ENCODE results near the gene PAK1IP1.
"Not testable (repeated sequence)": the region's sequence is repeated elsewhere in the genome, so short reads cannot be mapped to it uniquely, and the experiment has no call there.

The PAK1IP1 gene, protein sequence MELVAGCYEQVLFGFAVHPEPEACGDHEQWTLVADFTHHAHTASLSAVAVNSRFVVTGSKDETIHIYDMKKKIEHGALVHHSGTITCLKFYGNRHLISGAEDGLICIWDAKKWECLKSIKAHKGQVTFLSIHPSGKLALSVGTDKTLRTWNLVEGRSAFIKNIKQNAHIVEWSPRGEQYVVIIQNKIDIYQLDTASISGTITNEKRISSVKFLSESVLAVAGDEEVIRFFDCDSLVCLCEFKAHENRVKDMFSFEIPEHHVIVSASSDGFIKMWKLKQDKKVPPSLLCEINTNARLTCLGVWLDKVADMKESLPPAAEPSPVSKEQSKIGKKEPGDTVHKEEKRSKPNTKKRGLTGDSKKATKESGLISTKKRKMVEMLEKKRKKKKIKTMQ

GRCh38 chr6:10694302-10695085 lies at the start of gene PAK1IP1, which contains the start of gene C6orf52:
TSS of gene PAK1IP1 (plus strand) at chr6:10694972. CDS start at chr6:10694986, 14 bp downstream.
TSS of gene C6orf52 (minus strand) at chr6:10694616. CDS start at chr6:10687550, 7,066 bp downstream.
- DNase-seq (ENCODE audit: low read depth): peak; percentile 88

GRCh38 chr6:10655508-10656055 lies 39.2 kb upstream of the PAK1IP1 start:
- DNase-seq (ENCODE audit: low read depth): no peak

DNA sequence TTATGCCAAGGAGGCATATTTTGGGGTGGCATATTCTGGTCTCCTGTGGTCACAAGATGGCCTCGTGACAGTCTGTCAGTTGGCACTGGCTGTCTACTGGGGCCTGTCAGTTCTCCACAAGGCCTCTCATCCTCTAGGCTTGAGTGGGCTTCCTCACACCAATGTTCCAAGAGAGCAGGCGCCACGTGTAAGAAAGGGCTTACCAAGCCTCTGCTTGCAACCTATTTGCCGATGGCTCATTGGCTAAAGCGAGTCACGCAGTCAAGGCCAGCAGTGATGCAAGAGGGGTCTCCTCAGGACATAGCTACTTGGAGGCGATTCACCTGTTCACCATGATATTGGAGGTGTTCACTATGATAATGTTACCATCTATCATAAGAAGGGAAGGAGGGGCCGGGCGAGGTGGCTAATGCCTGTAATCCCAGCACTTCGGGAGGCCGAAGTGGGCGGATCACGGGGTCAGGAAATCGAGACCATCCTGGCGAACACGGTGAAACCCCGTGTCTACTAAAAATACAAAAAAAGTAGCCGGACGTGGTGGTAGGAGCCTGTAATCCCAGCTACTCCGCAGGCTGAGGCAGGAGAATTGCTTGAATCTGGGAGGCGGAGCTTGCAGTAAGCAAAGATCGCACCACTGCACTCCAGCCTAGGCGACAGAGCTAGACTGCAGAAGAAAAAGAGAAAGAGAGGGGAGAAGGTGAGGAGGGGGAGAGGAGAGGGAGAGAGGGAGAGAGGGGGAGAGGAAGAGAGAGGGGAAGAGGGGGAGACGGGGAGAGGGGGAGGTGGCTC lies 35.7 kb upstream of the PAK1IP1 start:
- no peak for DNase-seq (ENCODE audit: low read depth)

GRCh38 chr6:10659699-10660348 lies 34.9 kb upstream of the PAK1IP1 start:
- no peak for DNase-seq (ENCODE audit: low read depth)

- not testable (repeated sequence) for DNase-seq (ENCODE audit: low read depth)
Observed at GRCh38 chr6:10660431-10661191, 34.2 kb upstream of the PAK1IP1 start.

DNA sequence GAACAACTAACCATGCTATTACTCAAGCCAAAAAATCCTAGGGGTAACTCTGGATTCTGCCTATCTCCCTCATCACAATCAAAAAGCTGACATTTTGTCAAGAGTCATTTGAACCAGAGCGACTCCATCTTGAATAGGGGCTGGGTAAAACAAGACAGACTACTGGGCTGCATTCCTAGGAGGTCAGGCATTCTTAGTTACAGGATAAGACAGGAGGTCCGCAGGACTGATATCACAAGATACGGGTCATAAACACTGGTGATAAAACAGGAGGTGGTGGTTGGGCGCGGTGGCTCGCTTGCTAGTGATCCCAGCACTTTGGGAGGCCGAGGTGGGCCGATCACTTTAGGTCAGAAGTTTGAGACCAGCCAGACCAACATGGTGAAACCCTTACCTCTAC lies 32.6 kb upstream of the PAK1IP1 start:
- no peak for DNase-seq (ENCODE audit: low read depth)

GRCh38 chr6:10662742-10663141 lies 32.0 kb upstream of the PAK1IP1 start:
- no peak for DNase-seq (ENCODE audit: low read depth)

DNA sequence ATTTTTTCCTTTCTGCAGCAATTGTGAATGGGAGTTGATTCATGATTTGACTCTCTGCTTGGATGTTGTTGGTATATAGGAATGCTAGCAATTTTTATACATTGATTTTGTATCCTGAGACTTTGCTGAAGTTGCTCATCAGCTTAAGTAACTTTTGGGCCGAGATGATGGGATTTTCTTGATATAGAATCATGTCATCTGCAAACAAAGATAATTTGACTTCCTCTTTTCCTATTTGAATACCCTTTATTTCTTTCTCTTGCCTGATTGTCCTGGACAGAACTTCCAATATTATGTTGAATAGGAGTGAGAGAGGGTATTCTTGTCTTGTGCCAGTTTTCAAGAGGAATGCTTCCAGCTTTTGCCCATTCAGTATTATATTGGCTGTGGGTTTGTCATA lies 29.2 kb upstream of the PAK1IP1 start:
- not testable (repeated sequence) for DNase-seq (ENCODE audit: low read depth)

DNA sequence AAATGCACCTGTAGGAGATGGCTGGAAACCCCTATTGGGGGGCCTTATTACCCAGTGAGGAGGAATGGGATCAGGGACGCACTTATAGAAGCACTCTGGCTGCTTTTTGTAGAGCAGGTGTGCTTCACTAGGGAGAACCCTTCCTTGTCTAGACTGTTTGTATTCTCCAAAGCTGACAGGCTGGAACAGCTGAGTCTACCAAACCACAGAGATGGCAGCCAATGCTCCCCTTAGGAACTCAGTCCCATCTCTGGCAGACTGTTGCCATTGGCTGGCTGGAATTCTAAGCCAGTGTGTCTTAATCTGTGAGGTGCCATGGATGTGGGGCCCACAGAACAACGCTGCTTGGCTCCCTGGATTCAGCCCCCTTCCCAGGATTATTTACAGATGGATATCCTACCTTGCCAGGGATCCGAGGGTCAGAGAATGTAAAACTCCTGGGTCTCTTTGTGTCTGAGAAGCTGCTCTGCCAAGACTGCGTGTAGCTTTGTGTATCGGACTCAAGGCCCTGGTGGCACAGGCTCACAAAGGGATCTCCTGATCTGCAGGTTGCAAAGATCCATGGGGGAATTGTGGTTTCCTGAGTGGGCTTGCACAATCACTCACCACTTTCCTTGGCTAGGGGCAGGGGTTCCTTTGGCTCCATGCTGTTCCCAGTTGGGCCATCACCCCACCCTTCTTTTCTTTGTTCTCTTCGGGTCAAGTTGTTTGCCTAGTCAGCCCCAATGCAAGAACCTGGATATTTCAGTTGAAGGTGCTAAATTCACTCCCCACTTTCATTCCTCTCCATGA lies 26.4 kb upstream of the PAK1IP1 start:
- no peak for DNase-seq (ENCODE audit: low read depth)

DNA sequence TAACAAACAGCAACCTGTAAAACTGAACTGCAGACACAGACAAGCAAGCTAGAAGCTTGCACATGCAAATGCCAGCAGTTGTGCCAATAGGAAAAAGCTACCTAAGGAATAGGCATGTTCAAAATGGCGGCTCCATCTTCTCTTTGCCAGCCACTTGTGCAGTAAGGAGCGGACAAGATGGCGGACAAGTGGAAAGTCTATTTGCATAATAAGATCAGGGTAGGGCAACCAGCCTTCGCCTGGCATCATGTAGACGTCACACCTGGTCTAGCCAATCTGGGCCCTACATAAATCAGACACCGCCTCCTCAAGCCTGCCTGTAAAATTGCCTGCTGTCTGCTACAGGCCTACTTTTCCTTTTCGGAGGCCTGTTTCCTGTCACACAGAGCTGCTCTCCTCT lies 18.4 kb upstream of the PAK1IP1 start:
- no peak for DNase-seq (ENCODE audit: low read depth)

DNA sequence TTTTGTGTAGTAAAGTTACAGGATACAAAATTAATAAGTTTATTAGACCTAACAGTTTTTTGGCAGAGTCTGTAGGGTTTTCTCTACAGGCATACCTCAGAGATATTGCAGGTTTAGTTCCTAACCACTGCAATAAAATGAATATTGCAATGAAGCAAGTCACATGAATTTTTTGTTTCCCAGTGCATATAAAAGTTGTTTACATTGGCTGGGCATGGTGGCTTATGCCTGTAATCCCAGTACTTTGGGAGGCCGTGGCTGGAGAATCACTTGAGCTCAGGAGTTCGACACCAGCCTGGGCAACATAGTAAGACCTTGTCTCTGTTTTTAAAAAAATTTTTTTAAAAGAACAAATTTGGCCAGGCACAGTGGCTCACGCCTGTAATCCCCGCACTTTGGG lies 16.3 kb upstream of the PAK1IP1 start:
- DNase-seq (ENCODE audit: low read depth): no peak

DNA sequence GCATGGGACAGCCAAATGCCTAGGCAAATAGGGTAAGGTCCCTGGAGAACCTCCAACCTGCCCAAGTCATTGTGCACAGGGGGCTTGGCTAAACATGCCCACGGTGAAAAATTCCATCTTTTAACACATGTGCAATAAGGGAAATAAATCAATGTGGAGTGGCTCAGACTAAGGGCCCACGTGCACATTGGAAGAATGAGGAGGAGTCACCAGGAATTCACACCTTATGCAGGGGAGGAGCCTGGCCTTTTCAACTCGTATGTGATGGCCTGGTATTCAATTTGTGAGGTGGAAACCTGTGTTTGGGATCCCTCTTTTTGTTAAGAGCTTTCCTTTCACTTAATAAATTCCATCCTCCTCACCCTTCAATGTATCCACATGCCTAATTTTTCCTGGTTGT lies 13.0 kb upstream of the PAK1IP1 start:
- DNase-seq (ENCODE audit: low read depth): no peak

DNA sequence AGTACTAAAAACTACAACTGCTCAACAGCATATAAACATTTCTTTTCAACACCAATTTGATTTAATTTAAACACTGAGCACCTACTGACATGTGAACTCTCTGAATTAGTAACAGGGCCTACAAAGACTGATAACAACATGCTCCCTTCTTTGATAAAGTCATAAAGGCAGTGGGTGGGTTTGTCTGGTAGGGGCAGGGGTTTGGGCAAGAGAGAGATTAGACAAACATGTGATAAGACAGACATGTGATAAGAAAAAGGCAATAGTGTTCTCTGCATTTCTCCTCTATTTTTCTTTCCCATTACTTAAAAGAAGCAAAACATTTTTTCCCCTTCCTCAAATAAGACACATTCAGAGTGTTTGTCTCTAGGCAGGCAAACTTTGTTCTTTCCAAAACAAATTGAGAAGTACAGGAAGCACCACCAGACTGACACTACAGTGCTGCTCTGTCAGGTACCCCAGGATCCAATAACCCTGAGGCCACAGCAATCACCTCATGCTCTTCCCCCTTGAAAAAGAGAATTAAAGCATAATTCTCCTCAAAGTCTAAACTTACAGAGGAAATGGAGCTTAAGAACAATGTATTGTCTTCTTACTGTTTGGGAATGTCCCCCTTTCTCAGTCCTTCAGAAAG lies 12.3 kb upstream of the PAK1IP1 start:
- DNase-seq (ENCODE audit: low read depth): no peak

DNA sequence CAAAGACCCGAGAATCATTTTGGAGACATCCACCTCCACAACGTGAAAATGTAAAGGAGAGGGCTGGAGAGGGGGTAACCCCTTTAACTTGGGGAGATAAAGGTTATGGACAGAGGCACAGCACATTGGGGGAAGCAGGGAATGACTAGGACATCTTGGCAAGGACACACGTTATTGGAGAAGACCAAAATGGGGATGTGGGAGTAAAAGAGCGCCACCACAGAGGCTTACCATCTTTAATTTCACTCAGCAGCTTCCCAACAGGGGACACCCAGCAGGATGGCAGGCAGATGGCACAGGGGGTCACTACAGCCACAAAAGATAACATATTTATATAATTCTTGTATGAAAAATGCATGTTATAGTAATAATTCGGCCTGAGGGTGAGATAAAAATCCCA lies 10.2 kb upstream of the PAK1IP1 start:
- no peak for DNase-seq (ENCODE audit: low read depth)

DNA sequence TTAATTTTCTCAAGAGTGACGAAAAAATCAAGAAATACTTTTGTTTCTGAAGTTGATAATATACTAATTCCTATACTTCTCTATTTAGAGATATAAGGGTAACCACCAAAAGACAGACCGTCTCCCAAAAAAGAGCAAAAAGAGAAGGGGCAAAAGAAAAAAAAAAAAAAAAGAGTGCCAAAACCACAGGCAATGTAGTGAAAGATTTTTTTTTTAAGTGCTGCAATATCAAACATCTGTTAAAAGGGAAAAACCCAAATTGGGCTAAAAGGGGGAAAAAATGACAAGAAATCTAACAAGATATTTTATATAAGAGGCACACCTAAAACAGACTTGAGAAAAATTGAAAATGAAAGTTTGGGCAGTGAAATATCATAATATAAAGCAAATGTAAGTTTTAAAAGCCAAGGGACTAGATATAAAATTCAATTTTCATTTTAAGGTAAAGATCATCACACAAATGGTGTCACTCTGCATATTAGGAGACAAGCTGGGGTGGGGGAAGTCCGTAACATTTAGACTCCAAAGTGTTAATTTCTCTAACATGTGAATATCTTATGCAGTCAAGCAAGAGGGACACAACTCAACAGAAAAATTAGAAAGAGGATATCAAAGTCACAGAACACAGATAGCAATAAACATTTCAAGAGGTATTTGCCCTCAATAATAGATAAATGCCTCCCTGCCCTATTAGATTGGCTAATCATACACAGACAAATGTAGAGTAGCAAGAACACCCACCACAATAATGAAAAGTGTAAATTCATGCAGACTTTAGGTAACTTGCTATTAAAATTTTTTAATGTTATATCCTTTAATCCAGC lies 9.5 kb upstream of the PAK1IP1 start:
- no peak for DNase-seq (ENCODE audit: low read depth)

GRCh38 chr6:10686901-10687300 lies 7.9 kb upstream of the PAK1IP1 start:
- no peak for DNase-seq (ENCODE audit: low read depth)

DNA sequence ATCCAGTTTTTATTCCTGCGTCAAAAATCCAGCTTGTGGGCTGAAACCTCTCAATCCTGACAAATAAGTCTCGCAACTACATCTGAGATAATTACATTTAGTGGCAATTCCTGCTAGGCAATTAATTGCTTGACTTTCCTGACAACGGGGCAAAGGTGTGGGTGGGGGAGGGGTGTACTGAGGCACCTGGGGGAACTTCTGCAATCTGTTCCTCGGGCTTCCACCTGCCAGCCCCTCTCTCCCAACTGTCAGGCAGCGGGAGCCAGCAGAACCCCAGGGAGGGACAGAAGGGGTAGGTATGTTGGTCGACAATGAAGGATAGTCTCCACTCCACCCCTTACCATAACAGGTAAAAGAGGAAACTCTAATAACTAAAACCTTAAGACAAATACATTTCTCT lies 7.2 kb upstream of the PAK1IP1 start:
- no peak for DNase-seq (ENCODE audit: low read depth)

DNA sequence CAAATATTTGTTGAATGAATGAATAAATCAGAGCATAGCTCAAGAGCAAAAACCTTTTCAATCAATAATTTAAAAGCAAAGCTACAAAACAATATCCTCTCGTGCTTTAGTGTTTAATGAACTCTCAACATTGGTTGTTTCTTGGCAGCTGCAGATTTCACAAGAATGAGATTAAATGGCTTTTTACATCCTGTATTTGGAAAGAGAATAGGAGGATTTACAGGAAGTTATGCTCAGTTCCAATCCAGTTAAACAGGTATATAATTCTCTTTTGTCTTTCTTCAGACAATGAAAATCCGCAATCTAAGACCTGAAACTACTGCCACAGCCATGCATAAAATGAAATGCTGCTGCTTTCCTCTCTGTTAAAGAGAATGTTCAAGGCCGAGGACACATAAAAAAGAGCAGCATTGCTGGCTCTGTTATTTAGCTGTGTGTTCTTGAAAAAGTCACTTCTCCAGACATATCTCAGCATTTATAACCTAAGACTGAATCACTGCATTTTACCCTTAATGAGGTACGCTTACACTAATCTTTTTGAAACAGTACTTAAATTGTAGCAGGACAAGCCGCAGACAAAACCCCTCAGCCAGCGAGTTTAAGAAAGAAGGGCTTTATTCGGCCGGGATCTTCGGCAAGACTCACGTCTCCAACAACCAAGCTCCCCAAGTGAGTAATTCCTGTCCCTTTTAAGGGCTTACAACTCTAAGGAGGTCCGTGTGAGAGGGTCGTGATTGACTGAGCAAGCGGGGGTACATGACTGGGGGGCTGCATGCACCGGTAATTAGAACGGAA lies 3.9 kb upstream of the PAK1IP1 start:
- DNase-seq (ENCODE audit: low read depth): no peak
